Testis (tissue), 5 donors: ENCODE measurements around the gene MATR3. TPM values are rescaled to one million over a fixed set of nuclear protein-coding genes. Genes with fewer than 3 reads are reported as not detected.

ENCODE experiments used
- DNase-seq: peaks from one replicate; pipeline ENCODE4 v3.0.0-alpha.2; 2019
- H3K27ac ChIP-seq, 2 donors: fragments of 200-600 bp; sonication (generic); one replicate each; pipeline ENCODE4 v1.5.1; 2019
- H3K27me3 ChIP-seq: fragments of 200-600 bp; sonication (generic); one replicate; pipeline ENCODE4 v1.5.1; 2019
- H3K36me3 ChIP-seq: fragments of 200-600 bp; sonication (generic); one replicate; pipeline ENCODE4 v1.5.1; 2017; ENCODE audit warnings: low read depth; ENCODE audit errors: missing control alignments
- H3K4me1 ChIP-seq: fragments of 200-600 bp; sonication (generic); one replicate; pipeline ENCODE4 v1.5.1; 2019
- H3K4me3 ChIP-seq, 2 donors: fragments of 200-600 bp; sonication (generic); one replicate each; pipeline ENCODE4 v1.5.1; 2017 to 2019
- H3K9me3 ChIP-seq: fragments of 200-600 bp; sonication (generic); one replicate; pipeline ENCODE4 v1.5.1; 2017
- CTCF ChIP-seq, 3 experiments: fragments of 450-650 bp in 2 of 3; fragments of 200-600 bp in 1 of 3; sonication (generic) in 1 of 3; IDR thresholded peaks; one replicate each; pipeline ENCODE4 v1.5.1; 2016 to 2019; ENCODE audit warnings: antibody characterized with exemption in 3 of 3, mild to moderate bottlenecking in 2 of 3, moderate library complexity in 1 of 3
- POLR2A ChIP-seq: fragments of 450-650 bp; IDR thresholded peaks from one replicate; pipeline ENCODE4 v1.6.1; 2017; ENCODE audit warnings: antibody characterized with exemption, mild to moderate bottlenecking, moderate library complexity
- WGBS, 2 donors: methylation state at CpG; one replicate each; pipeline ENCODE4 v1.1.5; 2018; 5-methylcytosine and 5-hydroxymethylcytosine counted together
- intact Hi-C: fragments of 100-400 bp; cut with DNase I; formaldehyde crosslinking; loops from one replicate; pipeline ENCODE4 v1.15.1; 2023; ENCODE audit warnings: low total_unique reads
- long read RNA-seq, 2 donors: transcript quantifications; one replicate each; lab custom pipeline, GENCODE V29; 2026
- polyA plus RNA-seq: library from polyadenylated mRNA; stranded (reverse); fragments of 350-450 nt; fragmentation: Illumina TruSeq; extraction: RNeasy Lipid Tissue Mini Kit (QIAGEN cat#74804); gene quantifications from one replicate; pipeline ENCODE4 v1.2.3, GENCODE V29; 2014; ENCODE audit warnings: low read depth, low replicate concordance; ENCODE audit not compliant: insufficient read depth
- total RNA-seq, 2 donors: library from RNA; depleted of rRNA; stranded (reverse); fragments of >200 nt; gene quantifications; one replicate each; pipeline ENCODE4 v1.2.3, GENCODE V29; 2016

MATR3 gene
- total RNA-seq (100 to 1,000 TPM; 243 to 248 TPM), polyA plus RNA-seq (174 TPM)
- long read RNA-seq, donor 1, full-length matches to known transcripts: 39 of 412 reads
- long read RNA-seq, donor 1, partial matches to known transcripts: 373 of 412 reads
- long read RNA-seq, donor 1, other reads (novel, unspliced or antisense): 0 of 412 reads
- long read RNA-seq, donor 2, full-length matches to known transcripts: 25 of 172 reads
- long read RNA-seq, donor 2, partial matches to known transcripts: 147 of 172 reads
- long read RNA-seq, donor 2, other reads (novel, unspliced or antisense): 0 of 172 reads

- no peaks in the 10 kb centered on the region for H3K9me3 ChIP-seq
- TF ChIP-seq CTCF (IDR thresholded peaks at IDR 0.05) (peak in 1 of 3 experiments; percentile 1), POLR2A (peak; percentile 61)
- peak within 1 kb of the TSS; percentile 100 for H3K27ac ChIP-seq
- DNase-seq: peak; percentile 96
- H3K36me3 ChIP-seq: no peaks in the 10 kb centered on the region
- H3K27me3 ChIP-seq: no peaks in the 10 kb centered on the region
- intact Hi-C loops: no loop called here
- 0 to 1% methylated on average over 15 to 83 of the region's 88 CpGs for WGBS, 2 donors
- peak within 1 kb of the TSS; percentile 93 to 95 for H3K4me3 ChIP-seq
- peaks cover 26% of the 10 kb centered on the region for H3K4me1 ChIP-seq
Observed at GRCh38 chr5:139293507-139294373, at the start of gene MATR3. MATR3 (plus strand) TSS chr5:139293740; CDS start chr5:139307416, 13,676 bp downstream.

- no peaks in the 10 kb centered on the region for H3K9me3 ChIP-seq
- no peak for DNase-seq
- H3K36me3 ChIP-seq: no peaks in the 10 kb centered on the region
- intact Hi-C loops: no loop called here
- TF ChIP-seq POLR2A: no peak
- TF ChIP-seq CTCF (IDR thresholded peaks at IDR 0.05): no peak
- H3K27ac ChIP-seq: no peak overlapping the region
- H3K4me1 ChIP-seq: no peaks in the 10 kb centered on the region
- H3K4me3 ChIP-seq: no peak overlapping the region
- H3K27me3 ChIP-seq: no peaks in the 10 kb centered on the region
Observed at GRCh38 chr5:139245637-139246339, 47.8 kb upstream of the MATR3 start.

GRCh38 chr5:139246394-139246793 lies 47.1 kb upstream of the MATR3 start:
- 53 to 67% methylated on average over 4 of the region's 4 CpGs for WGBS, 2 donors
- no peaks in the 10 kb centered on the region for H3K36me3 ChIP-seq
- no peaks in the 10 kb centered on the region for H3K9me3 ChIP-seq
- H3K27ac ChIP-seq: no peak overlapping the region
- H3K27me3 ChIP-seq: no peaks in the 10 kb centered on the region
- no peaks in the 10 kb centered on the region for H3K4me1 ChIP-seq
- H3K4me3 ChIP-seq: no peak overlapping the region
- intact Hi-C loops: no loop called here
- no peak for DNase-seq
- TF ChIP-seq POLR2A (no peak), CTCF (IDR thresholded peaks at IDR 0.05) (no peak)

- intact Hi-C loops: no loop called here
- Histone ChIP-seq H3K36me3 (no peaks in the 10 kb centered on the region), H3K27me3 (no peaks in the 10 kb centered on the region), H3K27ac (no peak overlapping the region), H3K4me1 (no peaks in the 10 kb centered on the region), H3K9me3 (no peaks in the 10 kb centered on the region), H3K4me3 (no peak overlapping the region)
- no peak for DNase-seq
- 94 to 98% methylated on average over 3 of the region's 3 CpGs for WGBS, 2 donors
- TF ChIP-seq CTCF (IDR thresholded peaks at IDR 0.05) (no peak), POLR2A (no peak)
Observed at GRCh38 chr5:139248826-139249453, 44.6 kb upstream of the MATR3 start.
